DND-41 (cell line): ENCODE results near the gene CTIF.

Source experiments
- ATAC-seq: fragments of 200-7000 bp; cut with Tn5 transposase; 3 replicates; pipeline ENCODE4 v1.9.1; 2021; ENCODE audit warnings: low read depth; ENCODE audit not compliant: insufficient read depth
- DNase-seq: peaks from one replicate; pipeline ENCODE4 v3.0.0-alpha.2; 2020
- H2AFZ ChIP-seq: 2 replicates; pipeline ENCODE4 v1.6.0; 2012; ENCODE audit warnings: low read depth, low read length
- H3K27ac ChIP-seq: 2 replicates; pipeline ENCODE4 v1.5.1; 2012; ENCODE audit warnings: low read length, inconsistent platforms
- H3K27me3 ChIP-seq: fragments of 200-600 bp; sonication (generic); 2 replicates; pipeline ENCODE4 v1.6.0; 2012; ENCODE audit warnings: low read length, mild to moderate bottlenecking, inconsistent platforms; ENCODE audit not compliant: insufficient read depth, poor library complexity
- H3K36me3 ChIP-seq: 2 replicates; pipeline ENCODE4 v1.5.1; 2012; ENCODE audit warnings: low read length, inconsistent platforms; ENCODE audit not compliant: insufficient read depth
- H3K4me1 ChIP-seq: 2 replicates; pipeline ENCODE4 v1.5.1; 2012; ENCODE audit warnings: mild to moderate bottlenecking, low read length; ENCODE audit not compliant: insufficient read depth
- H3K4me2 ChIP-seq: 2 replicates; pipeline ENCODE4 v1.6.0; 2012; ENCODE audit warnings: mild to moderate bottlenecking, moderate library complexity, low read length, inconsistent platforms; ENCODE audit not compliant: insufficient read depth
- H3K4me3 ChIP-seq, 2 experiments: fragments of 200-600 bp in 1 of 2; shearing (Covaris generic) in 1 of 2; 2 replicates each; pipeline ENCODE4 v1.5.1; 2012 to 2016; ENCODE audit warnings: inconsistent platforms in 2 of 2, low read length in 2 of 2, mild to moderate bottlenecking in 2 of 2, low read depth in 1 of 2, moderate library complexity in 1 of 2
- H3K79me2 ChIP-seq: 2 replicates; pipeline ENCODE4 v1.6.0; 2012; ENCODE audit warnings: low read length, inconsistent platforms; ENCODE audit not compliant: insufficient read depth
- H3K9ac ChIP-seq: 2 replicates; pipeline ENCODE4 v1.6.0; 2012; ENCODE audit warnings: low read depth, mild to moderate bottlenecking, inconsistent platforms, low read length, moderate library complexity
- H3K9me3 ChIP-seq: 2 replicates; pipeline ENCODE4 v1.5.1; 2012; ENCODE audit warnings: low read length, moderate library complexity, mild to moderate bottlenecking, inconsistent platforms; ENCODE audit not compliant: insufficient read depth, severe bottlenecking
- H4K20me1 ChIP-seq: 2 replicates; pipeline ENCODE4 v1.6.0; 2012; ENCODE audit warnings: low read length; ENCODE audit not compliant: insufficient read depth
- CTCF ChIP-seq: IDR thresholded peaks from 2 replicates; pipeline ENCODE4 v1.5.1; 2012; ENCODE audit warnings: borderline replicate concordance, low read length, moderate library complexity, mild to moderate bottlenecking; ENCODE audit not compliant: poor library complexity, severe bottlenecking; ENCODE audit errors: extremely low read depth
- EZH2 ChIP-seq: IDR thresholded peaks from 3 replicates; pipeline ENCODE4 v1.6.1; 2012; ENCODE audit warnings: borderline replicate concordance, low read depth, mild to moderate bottlenecking, moderate library complexity, low read length, inconsistent platforms; ENCODE audit not compliant: severe bottlenecking

The CTIF gene

GRCh38 chr18:48900469-48900868 is 361.6 kb downstream of the CTIF start:
- no peak overlapping the region for H2AFZ ChIP-seq
- H3K79me2 ChIP-seq, result no peaks in the 10 kb centered on the region
- no peak overlapping the region for H3K9ac ChIP-seq
- H3K36me3 ChIP-seq, result no peaks in the 10 kb centered on the region
- H3K9me3 ChIP-seq, result no peaks in the 10 kb centered on the region
- no peak overlapping the region for H3K4me3 ChIP-seq
- H3K27ac ChIP-seq, result no peak overlapping the region
- H3K27me3 ChIP-seq, result no peaks in the 10 kb centered on the region
- no peak for TF ChIP-seq CTCF
- TF ChIP-seq EZH2, result no peak
- DNase-seq (no peak), ATAC-seq (no peak)
- H3K4me2 ChIP-seq, result no peak overlapping the region
- no peaks in the 10 kb centered on the region for H4K20me1 ChIP-seq
- no peaks in the 10 kb centered on the region for H3K4me1 ChIP-seq

- ATAC-seq, result no peak
- H3K9ac ChIP-seq, result no peak overlapping the region
- H2AFZ ChIP-seq, result no peak overlapping the region
- H3K4me3 ChIP-seq, result no peak overlapping the region
- no peaks in the 10 kb centered on the region for H3K4me1 ChIP-seq
- DNase-seq, result no peak
- no peaks in the 10 kb centered on the region for H3K27me3 ChIP-seq
- no peak overlapping the region for H3K4me2 ChIP-seq
- no peak for TF ChIP-seq CTCF
- no peak for TF ChIP-seq EZH2
- no peaks in the 10 kb centered on the region for H3K36me3 ChIP-seq
- no peaks in the 10 kb centered on the region for H3K79me2 ChIP-seq
- no peaks in the 10 kb centered on the region for H4K20me1 ChIP-seq
- no peak overlapping the region for H3K27ac ChIP-seq
- no peaks in the 10 kb centered on the region for H3K9me3 ChIP-seq
These were observed 362.6 kb downstream of the CTIF start for GRCh38 chr18:48901145-48902022.

- DNase-seq (no peak), ATAC-seq (no peak)
- Histone ChIP-seq H3K79me2 (no peaks in the 10 kb centered on the region), H4K20me1 (no peaks in the 10 kb centered on the region), H3K4me1 (no peaks in the 10 kb centered on the region), H3K36me3 (no peaks in the 10 kb centered on the region), H2AFZ (no peak overlapping the region), H3K4me2 (no peak overlapping the region), H3K27me3 (no peaks in the 10 kb centered on the region), H3K27ac (no peak overlapping the region), H3K9me3 (no peaks in the 10 kb centered on the region), H3K4me3 (no peak overlapping the region), H3K9ac (no peak overlapping the region)
- TF ChIP-seq EZH2 (no peak), CTCF (no peak)
These were observed 363.4 kb downstream of the CTIF start for GRCh38 chr18:48902023-48902855.
